GM19351 (cell line): ENCODE data around the gene MAPK12.
"Not testable (repeated sequence)": the region's sequence is repeated elsewhere in the genome, so short reads cannot be mapped to it uniquely, and the experiment has no call there.

Experiments
- ATAC-seq: cut with Tn5 transposase; IDR thresholded peaks from one replicate; pipeline ENCODE4 v1.9.1; 2021; ENCODE audit warnings: mild to moderate bottlenecking, moderate library complexity; ENCODE audit not compliant: unreplicated experiment

Gene MAPK12

DNA sequence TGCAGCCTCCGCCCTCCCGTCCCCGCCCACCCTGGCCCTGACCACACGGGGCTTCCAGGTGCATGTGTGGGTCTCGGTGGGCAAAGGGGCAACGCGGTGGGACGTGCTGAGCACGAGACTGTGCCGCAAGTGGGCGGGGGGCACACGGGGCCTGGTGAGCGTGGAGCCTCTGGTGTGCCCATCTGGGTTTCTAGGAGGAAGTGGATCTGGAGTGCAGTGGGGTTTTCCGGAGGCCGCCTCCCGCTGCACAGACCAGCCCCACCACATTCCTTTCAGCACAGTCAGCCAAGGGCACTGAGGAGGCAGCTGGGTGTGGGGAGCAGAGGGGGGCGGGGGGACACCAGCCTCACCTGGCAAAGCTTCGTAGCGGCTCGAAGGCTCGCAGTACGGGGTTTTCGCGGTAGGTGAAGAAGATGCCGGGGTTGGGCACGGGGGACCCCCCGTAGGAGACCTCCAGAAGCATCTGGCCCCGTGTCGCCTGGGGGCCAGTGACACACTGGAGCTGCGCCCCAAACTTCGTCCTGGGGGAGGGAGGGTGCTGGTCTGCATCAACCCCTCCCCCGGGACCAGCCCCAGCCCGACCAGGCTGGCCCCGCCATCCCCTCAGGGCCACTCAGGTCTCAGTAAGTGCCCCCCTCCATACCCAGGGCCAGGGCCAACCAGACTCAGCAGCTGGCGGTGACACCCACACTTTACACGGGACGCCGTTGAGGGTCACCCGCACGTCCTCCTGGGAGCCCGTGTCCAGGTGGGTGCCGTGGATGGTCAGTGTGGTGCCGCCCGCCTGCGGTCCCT lies 21.1 kb upstream of the MAPK12 start:
- ATAC-seq: no peak

GRCh38 chr22:50281957-50282356 lies 20.5 kb upstream of the MAPK12 start:
- ATAC-seq: no peak

- no peak for ATAC-seq
Measured at GRCh38 chr22:50281384-50281760, 19.9 kb upstream of the MAPK12 start.

GRCh38 chr22:50280708-50281383 lies 19.4 kb upstream of the MAPK12 start:
- no peak for ATAC-seq

- ATAC-seq: no peak
Measured at GRCh38 chr22:50280022-50280707, 18.7 kb upstream of the MAPK12 start.

DNA sequence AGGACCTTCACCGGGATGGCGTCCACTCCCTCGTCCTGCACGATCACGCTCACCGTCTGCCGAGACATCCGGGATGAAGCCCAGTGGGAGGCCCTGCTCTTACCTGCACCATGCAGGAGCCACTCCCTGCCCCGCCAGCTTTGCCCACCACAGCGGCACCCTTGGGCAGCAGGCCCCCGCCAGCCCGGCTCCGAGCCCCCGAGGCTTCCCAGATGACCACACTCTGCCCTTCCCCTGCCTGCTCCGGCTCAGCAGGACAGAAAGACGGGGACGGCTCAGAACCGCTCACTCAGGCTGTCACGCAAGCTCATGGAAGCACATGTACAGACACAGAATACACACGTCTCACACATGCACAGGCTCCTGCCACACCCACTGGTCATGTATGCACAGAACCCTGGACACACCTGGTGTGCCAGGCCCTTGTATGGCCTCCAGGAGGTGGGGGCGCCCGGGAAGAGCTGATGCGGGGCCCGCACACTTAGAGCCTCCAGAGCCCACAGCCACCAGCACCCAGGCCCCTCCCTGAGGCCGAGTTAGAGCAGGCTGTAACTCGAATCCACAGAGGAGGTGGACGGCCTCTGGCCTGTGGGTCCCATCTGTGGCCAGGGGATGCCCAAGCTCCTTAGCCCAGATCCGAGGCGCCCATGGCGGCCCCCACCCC lies 17.6 kb upstream of the MAPK12 start:
- ATAC-seq: no peak

DNA sequence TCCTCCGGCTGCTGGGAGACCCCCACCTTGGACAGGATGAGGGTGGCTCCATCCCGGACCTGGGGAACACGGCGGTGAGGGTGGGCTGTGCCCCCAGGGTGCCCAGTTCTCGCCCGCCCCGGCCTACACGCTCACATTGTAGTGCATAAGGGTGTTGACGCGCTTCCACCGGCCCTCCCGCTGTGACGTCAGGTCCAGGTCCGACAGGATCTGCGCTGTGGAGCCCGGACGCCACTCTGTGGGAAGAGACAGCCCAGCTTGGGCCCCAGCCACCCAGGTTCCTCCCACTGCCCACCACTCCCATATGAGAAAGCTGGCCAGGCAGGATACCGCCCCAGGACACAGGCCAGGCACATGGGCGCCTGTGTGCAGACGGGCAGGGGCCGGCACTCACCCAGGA lies 17.0 kb upstream of the MAPK12 start:
- no peak for ATAC-seq

GRCh38 chr22:50277761-50278160 lies 16.3 kb upstream of the MAPK12 start:
- no peak for ATAC-seq

DNA sequence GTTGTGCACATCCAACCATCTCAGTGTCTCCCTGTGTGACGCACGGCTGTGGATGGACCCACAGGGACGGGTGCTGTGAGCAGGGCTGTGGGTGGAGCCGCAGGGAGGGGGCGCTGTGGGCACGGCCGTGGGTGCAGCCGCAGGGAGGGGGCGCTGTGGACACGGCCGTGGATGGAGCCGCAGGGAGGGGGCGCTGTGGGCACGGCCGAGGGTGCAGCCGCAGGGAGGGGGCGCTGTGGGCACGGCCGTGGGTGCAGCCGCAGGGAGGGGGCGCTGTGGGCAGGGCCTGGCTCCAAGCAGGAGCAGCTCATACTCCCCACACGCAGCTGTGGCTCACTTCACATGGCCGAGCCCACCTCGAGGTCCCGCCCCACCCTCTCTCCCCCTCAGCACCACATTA lies 14.7 kb upstream of the MAPK12 start:
- peak; percentile 56 for ATAC-seq

DNA sequence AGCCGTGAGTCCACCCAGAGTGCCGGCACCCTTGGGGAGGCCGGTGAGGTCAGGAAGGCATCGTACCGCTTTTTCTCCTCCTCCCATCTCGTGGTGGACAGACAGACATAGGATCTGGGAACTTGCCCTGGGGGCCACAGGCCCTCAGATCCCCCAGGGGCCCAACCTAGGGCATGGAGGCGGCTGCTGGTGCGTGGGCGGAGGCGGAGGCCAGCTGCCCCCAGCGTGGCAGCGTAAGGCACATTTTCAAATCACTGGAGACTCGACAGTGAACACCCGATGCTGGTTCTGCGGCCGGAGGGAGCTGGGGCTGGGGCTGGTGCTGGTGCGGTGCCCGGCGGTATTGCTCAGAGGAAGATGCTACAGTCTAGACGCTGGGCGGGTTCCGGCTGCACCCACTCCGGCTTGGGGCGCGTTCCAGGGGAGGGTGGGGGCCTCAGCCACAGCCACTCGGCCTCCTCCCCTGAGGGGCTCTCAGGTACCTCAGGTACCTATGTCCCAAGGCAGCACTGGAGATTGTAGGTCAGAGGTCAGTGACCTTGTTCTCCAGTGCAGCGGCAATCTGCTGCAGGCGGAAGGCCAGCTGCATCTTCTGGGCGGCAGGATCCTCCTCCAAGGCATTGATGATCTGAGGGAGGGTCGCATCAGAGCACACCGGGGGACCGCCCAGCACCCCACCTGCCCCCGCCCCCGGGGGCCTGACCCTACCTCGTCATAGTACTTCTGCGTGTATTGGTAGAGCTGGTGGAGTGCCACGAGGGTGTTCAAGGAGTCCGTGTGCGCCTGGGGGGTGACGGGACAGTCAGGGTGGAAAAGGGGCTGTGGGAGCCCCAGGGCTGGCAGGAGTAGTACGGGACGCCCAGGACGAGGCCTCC lies 13.9 kb upstream of the MAPK12 start:
- no peak for ATAC-seq

- ATAC-seq: no peak
Measured at GRCh38 chr22:50274771-50275170, 13.3 kb upstream of the MAPK12 start.

DNA sequence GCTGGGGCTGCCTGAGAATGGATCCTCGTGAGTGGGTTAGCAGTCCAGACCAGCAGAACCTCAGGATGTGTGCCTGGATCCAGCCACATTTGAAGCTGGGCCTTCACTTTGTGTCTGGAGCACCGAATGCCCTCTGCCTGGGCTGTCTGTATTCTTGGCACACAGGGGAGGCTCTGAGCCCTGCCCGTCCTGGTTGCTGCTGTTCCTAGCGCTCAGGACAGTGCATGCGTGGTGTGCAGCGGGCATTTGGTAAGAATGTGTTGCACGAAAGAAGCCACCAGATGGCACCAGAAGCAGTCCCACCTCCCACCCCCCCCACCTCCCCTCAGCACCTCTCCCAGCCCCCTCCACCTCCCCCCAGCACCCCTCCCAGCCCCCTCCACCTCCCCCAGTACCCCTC lies 12.8 kb upstream of the MAPK12 start:
- no peak for ATAC-seq

- ATAC-seq: not testable (repeated sequence)
Measured at GRCh38 chr22:50273781-50274180, 12.3 kb upstream of the MAPK12 start.

GRCh38 chr22:50273352-50273751 lies 11.9 kb upstream of the MAPK12 start:
- not testable (repeated sequence) for ATAC-seq

DNA sequence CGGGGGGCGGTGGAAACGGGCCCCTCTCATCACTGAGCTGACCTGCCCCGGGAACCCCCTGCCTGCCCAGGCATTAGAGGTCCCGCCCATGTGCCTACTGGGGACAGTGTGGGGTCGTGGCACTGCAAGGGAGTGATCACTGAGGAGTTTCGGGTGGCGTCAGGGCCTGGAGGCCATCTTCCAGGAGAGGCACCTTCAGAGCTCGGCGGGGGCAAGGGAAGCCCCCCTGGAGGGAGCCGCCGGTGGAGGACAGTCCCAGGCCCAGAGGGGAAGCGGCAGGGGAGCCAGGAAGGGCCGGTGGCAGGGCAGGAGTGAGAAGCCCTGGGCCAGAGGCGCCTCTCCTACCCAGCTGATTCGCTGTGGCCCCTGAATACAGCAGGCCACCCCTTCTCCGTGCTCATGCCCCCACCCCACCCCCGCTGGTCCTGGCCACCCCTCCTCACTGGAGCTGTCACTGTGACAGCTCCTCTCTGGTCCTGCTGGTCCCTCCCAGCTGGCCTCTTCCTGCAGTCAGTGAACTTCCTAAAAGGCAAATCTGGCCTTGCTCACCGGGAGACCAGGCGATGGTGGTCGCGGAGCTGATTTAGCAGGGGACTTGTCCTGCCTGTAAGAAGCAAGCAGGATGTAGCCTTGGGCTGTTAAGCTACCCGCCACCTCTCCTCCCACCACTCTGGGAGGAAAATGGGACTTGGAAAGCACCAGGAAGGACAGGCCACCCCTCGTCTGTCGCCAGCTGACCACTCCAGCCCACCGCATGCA lies 10.7 kb upstream of the MAPK12 start:
- ATAC-seq: no peak

DNA sequence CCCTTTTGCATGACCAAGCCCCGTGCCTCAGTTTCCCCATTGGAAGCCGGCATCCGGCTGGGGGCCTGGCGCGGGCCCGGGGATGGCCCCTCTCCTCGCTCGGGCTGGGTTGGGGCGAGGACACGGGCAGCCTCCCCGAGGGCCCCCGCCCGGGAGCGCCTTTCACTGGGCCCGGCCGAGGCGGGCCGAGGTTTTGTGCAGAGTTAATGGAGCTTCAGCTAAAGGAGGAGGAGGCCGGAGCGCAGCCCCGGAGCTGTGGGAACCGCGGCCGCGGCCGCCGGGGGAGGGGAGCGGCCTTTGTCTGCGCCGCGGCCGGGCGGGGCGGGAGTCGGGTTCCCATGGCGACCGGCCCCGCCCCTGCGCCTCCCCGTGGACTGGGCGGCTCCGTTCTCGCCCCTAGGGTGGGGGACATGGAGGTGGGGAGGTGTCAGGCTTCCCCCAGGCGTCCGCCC lies 10.1 kb upstream of the MAPK12 start:
- ATAC-seq: no peak

GRCh38 chr22:50270666-50271394 lies 9.3 kb upstream of the MAPK12 start:
- ATAC-seq: no peak

- ATAC-seq: no peak
Measured at GRCh38 chr22:50269970-50270665, 8.6 kb upstream of the MAPK12 start, which contains the start of gene MAPK11. MAPK11 (minus strand) TSS chr22:50270380; CDS start chr22:50270292, 88 bp downstream.
